Heart left ventricle (tissue), 16 donors: ENCODE data around the gene PEX13. TPM values are rescaled to one million over a fixed set of nuclear protein-coding genes. Genes with fewer than 3 reads are reported as not detected.
A peak's percentile ranks its signal among the peaks of the same experiment; 100 is the strongest.

Experiments
- ATAC-seq, 4 donors: fragments of 200-7000 bp; cut with Tn5 transposase; one replicate each; pipeline ENCODE4 v1.9.1; 2020 to 2022; ENCODE audit warnings: moderate library complexity in 4 of 4, mild to moderate bottlenecking in 3 of 4, moderate number of reproducible peaks in 1 of 4
- DNase-seq, 5 donors: peaks; one replicate each; pipeline ENCODE4 v3.0.0-alpha.2; 2020
- H3K27ac ChIP-seq, 12 donors: fragments of 200-600 bp; sonication (generic) in 4 of 12; one replicate each; pipeline versions ENCODE4 v1.5.0 to v1.8.0; 2016 to 2022; ENCODE audit warnings: mild to moderate bottlenecking in 2 of 12
- H3K27me3 ChIP-seq, 9 donors: fragments of 200-600 bp; sonication (generic) in 2 of 9; one replicate each; pipeline versions ENCODE4 v1.5.1 to v1.8.0; 2016 to 2022; ENCODE audit warnings: mild to moderate bottlenecking in 3 of 9
- H3K36me3 ChIP-seq, 9 donors: fragments of 200-600 bp; sonication (generic) in 2 of 9; one replicate each; pipeline versions ENCODE4 v1.5.0 to v1.8.0; 2018 to 2022; ENCODE audit warnings: mild to moderate bottlenecking in 2 of 9
- H3K4me1 ChIP-seq, 12 donors: fragments of 200-600 bp; sonication (generic) in 4 of 12; one replicate each; pipeline versions ENCODE4 v1.5.0 to v1.8.0; 2016 to 2022; ENCODE audit warnings: mild to moderate bottlenecking in 3 of 12
- H3K4me3 ChIP-seq, 12 donors: fragments of 200-600 bp; sonication (generic) in 4 of 12; one replicate each; pipeline versions ENCODE4 v1.5.0 to v1.8.0; 2017 to 2022; ENCODE audit warnings: mild to moderate bottlenecking in 9 of 12, moderate library complexity in 4 of 12
- H3K9me3 ChIP-seq, 12 donors: fragments of 200-600 bp; sonication (generic) in 4 of 12; one replicate each; pipeline versions ENCODE4 v1.5.0 to v1.8.0; 2016 to 2022; ENCODE audit warnings: mild to moderate bottlenecking in 1 of 12
- CTCF ChIP-seq, 12 donors: fragments of 200-600 bp; sonication (generic) in 4 of 12; IDR thresholded peaks; one replicate each; pipeline versions ENCODE4 v1.5.0 to v1.8.0; 2018 to 2022; ENCODE audit warnings: antibody characterized with exemption in 12 of 12, mild to moderate bottlenecking in 5 of 12
- POLR2A ChIP-seq, 2 donors: fragments of 450-650 bp; IDR thresholded peaks; one replicate each; pipeline ENCODE4 v1.6.1; 2017; ENCODE audit warnings: antibody characterized with exemption in 2 of 2, mild to moderate bottlenecking in 2 of 2, moderate library complexity in 2 of 2
- WGBS, 4 donors: extraction: QIAGEN DNeasy Blood & Tissue Kit in 2 of 4; methylation state at CpG; one replicate each; pipeline versions ENCODE4 v1.1.5 to v1.1.7; 2013 to 2018; 5-methylcytosine and 5-hydroxymethylcytosine counted together
- intact Hi-C, 10 donors: fragments of 100-400 bp; cut with DNase I; formaldehyde crosslinking; loops; one replicate each; pipeline versions ENCODE4 v1.11.1 to v1.14.2; 2022
- polyA plus RNA-seq, 2 donors: library from polyadenylated mRNA; stranded (reverse); fragments of 200-250 nt; gene quantifications; one replicate each; pipeline ENCODE4 v1.2.3, GENCODE V29; 2013
- total RNA-seq, 9 donors: library from RNA; depleted of rRNA in 2 of 9; stranded (reverse); fragments of >200 nt in 2 of 9; fragmentation: NEBNext Ultra II Directional in 3 of 9; extraction: Animal tissue kit (Norgen Biotek cat#: 25700) in 3 of 9; gene quantifications; one replicate each; pipeline versions ENCODE4 v1.1.0 to v1.2.4, GENCODE V29; 2016 to 2023
- donor health status: ischemic (EF 13 %, LVEDD 7.1; RV severe dilation, severe dysfunction).
- donor health status: healthy with polysubstance abuse.
- donor health status: DM: no; HTN: yes; CAD: no.
- donor health status: DM: no; HTN: no; CAD: no.
- donor health status: ischemic (EF 25% LVEDD 6.9; RV normal size, moderate dysfunction).
- donor health status: ischemic (EF 25% LVEDD 5.7; RV mildly dilated, moderate dysfunction).
- donor health status: healthy.
- donor health status: DM: yes; HTN: yes; CAD: no.
- donor health status: ischemic (EF 35%, LVEDD 5.7; RV mildly dilated, moderate dysfunction).
- donor health status: nonischemic (EF 11% LVEDD 7.7; RV severe dilation, severe dysfunction).
- donor health status: DM: yes; HTN: yes; CAD: no.
- donor health status: PGD.
- donor health status: ischemic (EF 29% LVEDD 5.4; RV normal size, mild dysfunction).
- donor health status: nonischemic (EF 23%, LVEDD 6.1; RV moderate dilation, normal function).

PEX13 gene
- total and polyA plus RNA-seq, 11 donors, result 11.7 to 27.6 (median 23.8) TPM

GRCh38 chr2:60989259-60989658, 28.3 kb upstream of the PEX13 start:
- peaks cover 0 to 14% (median 0%) of the 10 kb centered on the region in 12 donors for H3K4me1 ChIP-seq
- H3K9me3 ChIP-seq, result peaks cover 0 to 18% (median 8%) of the 10 kb centered on the region in 12 donors
- TF ChIP-seq CTCF (IDR thresholded peaks at IDR 0.05) (no peak), POLR2A (IDR thresholded peaks at IDR 0.05) (no peak)
- intact Hi-C loops, result no loop called here
- H3K36me3 ChIP-seq, result peaks cover 0 to 14% (median 0%) of the 10 kb centered on the region in 9 donors
- no peak for ATAC-seq
- no peak overlapping the region for H3K27ac ChIP-seq
- H3K4me3 ChIP-seq, result no peak overlapping the region
- H3K27me3 ChIP-seq, result no peaks in the 10 kb centered on the region
- WGBS, 4 donors, result 84 to 87% (median 85%) methylated on average over 2 of the region's 2 CpGs
- DNase-seq, result no peak

GRCh38 chr2:60991644-60992043, 25.9 kb upstream of the PEX13 start:
- no peak overlapping the region for H3K27ac ChIP-seq
- TF ChIP-seq CTCF (IDR thresholded peaks at IDR 0.05), result no peak
- TF ChIP-seq POLR2A (IDR thresholded peaks at IDR 0.05), result no peak
- H3K4me3 ChIP-seq, result no peak overlapping the region
- no peaks in the 10 kb centered on the region for H3K27me3 ChIP-seq
- ATAC-seq (no peak), DNase-seq (no peak)
- peaks cover 0 to 11% (median 0%) of the 10 kb centered on the region in 12 donors for H3K4me1 ChIP-seq
- H3K9me3 ChIP-seq, result peaks cover 0 to 18% (median 8%) of the 10 kb centered on the region in 12 donors
- intact Hi-C loops, result loop anchor here in 1 of 10 donors (10.0 kb wide), 1 partner anchor 107 kb away; the partner anchor contains the start of gene REL
- H3K36me3 ChIP-seq, result peaks cover 0 to 14% (median 0%) of the 10 kb centered on the region in 9 donors
- WGBS, 4 donors, result 93 to 96% (median 94%) methylated on average over 4 of the region's 4 CpGs

- Histone ChIP-seq H3K4me1 (peaks cover 0 to 6% (median 0%) of the 10 kb centered on the region in 12 donors), H3K36me3 (peaks cover 0 to 14% (median 0%) of the 10 kb centered on the region in 9 donors), H3K27ac (peak overlapping the region in 6 of 12 donors; percentile 22 to 83 (median 46)), H3K4me3 (peak overlapping the region in 3 of 12 donors; percentile 3 to 8 (median 7)), H3K9me3 (peaks cover 0 to 18% (median 8%) of the 10 kb centered on the region in 12 donors), H3K27me3 (no peaks in the 10 kb centered on the region)
- intact Hi-C loops, result loop anchor here in 1 of 10 donors (10.0 kb wide), 1 partner anchor 108 kb away; the partner anchor contains the start of gene REL
- DNase-seq (peak in 1 of 5 donors; percentile 17), ATAC-seq (peak; percentile 20 to 85 (median 54))
- WGBS, 4 donors, result 75 to 86% (median 82%) methylated on average over 7 of the region's 7 CpGs
- TF ChIP-seq CTCF (IDR thresholded peaks at IDR 0.05), result no peak
- no peak for TF ChIP-seq POLR2A (IDR thresholded peaks at IDR 0.05)
Measured at GRCh38 chr2:60992985-60993392, 24.5 kb upstream of the PEX13 start.

- peaks cover 0 to 18% (median 8%) of the 10 kb centered on the region in 12 donors for H3K9me3 ChIP-seq
- TF ChIP-seq POLR2A (IDR thresholded peaks at IDR 0.05), result no peak
- no peak overlapping the region for H3K4me3 ChIP-seq
- H3K36me3 ChIP-seq, result peaks cover 0 to 14% (median 0%) of the 10 kb centered on the region in 9 donors
- no peaks in the 10 kb centered on the region for H3K27me3 ChIP-seq
- ATAC-seq (no peak), DNase-seq (no peak)
- H3K4me1 ChIP-seq, result peaks cover 0 to 6% (median 0%) of the 10 kb centered on the region in 12 donors
- intact Hi-C loops, result loop anchor here in 1 of 10 donors (10.0 kb wide), 1 partner anchor 109 kb away; the partner anchor contains the start of gene REL
- H3K27ac ChIP-seq, result peak overlapping the region in 1 of 12 donors; percentile 83
Measured at GRCh38 chr2:60994131-60994530, 23.4 kb upstream of the PEX13 start.
